ENCODE measurements around the gene SPEN.
A peak's percentile ranks its signal among the peaks of the same experiment; 100 is the strongest.
"Not testable (repeated sequence)": the region's sequence is repeated elsewhere in the genome, so short reads cannot be mapped to it uniquely, and the experiment has no call there.

The SPEN gene

GRCh38 chr1:15902882-15903281, 55.4 kb downstream of the SPEN start:
- Histone ChIP-seq H3K27ac (ENCODE audit: low read length) (no peak overlapping the region), H3K4me1 (ENCODE audit: control insufficient read depth, insufficient read depth, low read length) (peaks cover 12% of the 10 kb centered on the region), H3K9ac (ENCODE audit: low read length in 2 of 2) (no peak overlapping the region)

GRCh38 chr1:15908597-15908996, 61.1 kb downstream of the SPEN start:
- H3K9ac ChIP-seq (ENCODE audit: low read length in 2 of 2): no peak overlapping the region
- H3K4me3 ChIP-seq (ENCODE audit: low read length in 2 of 2): no peak overlapping the region
- no peaks in the 10 kb centered on the region for H3K4me1 ChIP-seq (ENCODE audit: control insufficient read depth, insufficient read depth, low read length)
- H3K27me3 ChIP-seq (ENCODE audit: control insufficient read depth in 1 of 2, insufficient read depth in 2 of 2, low read length in 2 of 2): no peaks in the 10 kb centered on the region
- H3K27ac ChIP-seq (ENCODE audit: low read length): no peak overlapping the region
- no peaks in the 10 kb centered on the region for H3K9me3 ChIP-seq (ENCODE audit: control insufficient read depth in 2 of 2, low read length in 2 of 2)
- peaks cover 7 to 8% of the 10 kb centered on the region in 2 donors for H3K36me3 ChIP-seq (ENCODE audit: control insufficient read depth in 2 of 2, insufficient read depth in 2 of 2, low read length in 2 of 2)

More at GRCh38 chr1:15902882-15903281, 55.4 kb downstream of the SPEN start:
- Histone ChIP-seq H3K36me3 (ENCODE audit: control insufficient read depth in 2 of 2, insufficient read depth in 2 of 2, low read length in 2 of 2) (no peaks in the 10 kb centered on the region), H3K9me3 (ENCODE audit: control insufficient read depth in 2 of 2, low read length in 2 of 2) (no peaks in the 10 kb centered on the region), H3K4me3 (ENCODE audit: low read length in 2 of 2) (no peak overlapping the region), H3K27me3 (ENCODE audit: control insufficient read depth in 1 of 2, insufficient read depth in 2 of 2, low read length in 2 of 2) (no peaks in the 10 kb centered on the region)

GRCh38 chr1:15911141-15911540, 63.6 kb downstream of the SPEN start:
- Histone ChIP-seq H3K36me3 (ENCODE audit: control insufficient read depth in 2 of 2, insufficient read depth in 2 of 2, low read length in 2 of 2) (peaks cover 8% of the 10 kb centered on the region in 2 donors), H3K27ac (ENCODE audit: low read length) (no peak overlapping the region), H3K9ac (ENCODE audit: low read length in 2 of 2) (no peak overlapping the region), H3K9me3 (ENCODE audit: control insufficient read depth in 2 of 2, low read length in 2 of 2) (no peaks in the 10 kb centered on the region), H3K4me1 (ENCODE audit: control insufficient read depth, insufficient read depth, low read length) (no peaks in the 10 kb centered on the region), H3K27me3 (ENCODE audit: control insufficient read depth in 1 of 2, insufficient read depth in 2 of 2, low read length in 2 of 2) (no peaks in the 10 kb centered on the region), H3K4me3 (ENCODE audit: low read length in 2 of 2) (no peak overlapping the region)

GRCh38 chr1:15911927-15912326, 64.4 kb downstream of the SPEN start:
- no peaks in the 10 kb centered on the region for H3K9me3 ChIP-seq (ENCODE audit: control insufficient read depth in 2 of 2, low read length in 2 of 2)
- peaks cover 8% of the 10 kb centered on the region in 2 donors for H3K36me3 ChIP-seq (ENCODE audit: control insufficient read depth in 2 of 2, insufficient read depth in 2 of 2, low read length in 2 of 2)
- no peak overlapping the region for H3K9ac ChIP-seq (ENCODE audit: low read length in 2 of 2)
- H3K27me3 ChIP-seq (ENCODE audit: control insufficient read depth in 1 of 2, insufficient read depth in 2 of 2, low read length in 2 of 2): no peaks in the 10 kb centered on the region
- no peak overlapping the region for H3K4me3 ChIP-seq (ENCODE audit: low read length in 2 of 2)
- H3K27ac ChIP-seq (ENCODE audit: low read length): no peak overlapping the region
- H3K4me1 ChIP-seq (ENCODE audit: control insufficient read depth, insufficient read depth, low read length): peaks cover 2% of the 10 kb centered on the region

GRCh38 chr1:15913607-15914006, 66.1 kb downstream of the SPEN start:
- H3K9ac ChIP-seq (ENCODE audit: low read length in 2 of 2); H3K4me3 ChIP-seq (ENCODE audit: low read length in 2 of 2); H3K9me3 ChIP-seq (ENCODE audit: control insufficient read depth in 2 of 2, low read length in 2 of 2); H3K27me3 ChIP-seq (ENCODE audit: control insufficient read depth in 1 of 2, insufficient read depth in 2 of 2, low read length in 2 of 2); H3K27ac ChIP-seq (ENCODE audit: low read length); H3K4me1 ChIP-seq (ENCODE audit: control insufficient read depth, insufficient read depth, low read length): not testable (repeated sequence)
- peaks cover 11% of the 10 kb centered on the region in 2 donors for H3K36me3 ChIP-seq (ENCODE audit: control insufficient read depth in 2 of 2, insufficient read depth in 2 of 2, low read length in 2 of 2)

- Histone ChIP-seq H3K27ac (ENCODE audit: low read length) (no peak overlapping the region), H3K36me3 (ENCODE audit: control insufficient read depth in 2 of 2, insufficient read depth in 2 of 2, low read length in 2 of 2) (peaks cover 12 to 13% of the 10 kb centered on the region in 2 donors), H3K9me3 (ENCODE audit: control insufficient read depth in 2 of 2, low read length in 2 of 2) (no peaks in the 10 kb centered on the region), H3K4me3 (ENCODE audit: low read length in 2 of 2) (peak overlapping the region; percentile 1 to 56), H3K4me1 (ENCODE audit: control insufficient read depth, insufficient read depth, low read length) (peaks cover 2% of the 10 kb centered on the region), H3K27me3 (ENCODE audit: control insufficient read depth in 1 of 2, insufficient read depth in 2 of 2, low read length in 2 of 2) (no peaks in the 10 kb centered on the region), H3K9ac (ENCODE audit: low read length in 2 of 2) (no peak overlapping the region)
Measured at GRCh38 chr1:15915991-15916390, 68.5 kb downstream of the SPEN start.

- Histone ChIP-seq H3K36me3 (ENCODE audit: control insufficient read depth in 2 of 2, insufficient read depth in 2 of 2, low read length in 2 of 2) (peaks cover 13% of the 10 kb centered on the region in 2 donors), H3K4me1 (ENCODE audit: control insufficient read depth, insufficient read depth, low read length) (peaks cover 2% of the 10 kb centered on the region), H3K4me3 (ENCODE audit: low read length in 2 of 2) (peak overlapping the region; percentile 1 to 56)
Measured at GRCh38 chr1:15916417-15916816, 68.9 kb downstream of the SPEN start.

GRCh38 chr1:15916916-15917315, 69.4 kb downstream of the SPEN start:
- Histone ChIP-seq H3K36me3 (ENCODE audit: control insufficient read depth in 2 of 2, insufficient read depth in 2 of 2, low read length in 2 of 2) (peaks cover 13 to 14% of the 10 kb centered on the region in 2 donors), H3K4me3 (ENCODE audit: low read length in 2 of 2) (no peak overlapping the region), H3K27ac (ENCODE audit: low read length) (no peak overlapping the region), H3K9ac (ENCODE audit: low read length in 2 of 2) (no peak overlapping the region), H3K4me1 (ENCODE audit: control insufficient read depth, insufficient read depth, low read length) (peaks cover 2% of the 10 kb centered on the region), H3K9me3 (ENCODE audit: control insufficient read depth in 2 of 2, low read length in 2 of 2) (no peaks in the 10 kb centered on the region), H3K27me3 (ENCODE audit: control insufficient read depth in 1 of 2, insufficient read depth in 2 of 2, low read length in 2 of 2) (no peaks in the 10 kb centered on the region)

More at GRCh38 chr1:15916417-15916816, 68.9 kb downstream of the SPEN start:
- Histone ChIP-seq H3K9me3 (ENCODE audit: control insufficient read depth in 2 of 2, low read length in 2 of 2) (no peaks in the 10 kb centered on the region), H3K27ac (ENCODE audit: low read length) (no peak overlapping the region), H3K27me3 (ENCODE audit: control insufficient read depth in 1 of 2, insufficient read depth in 2 of 2, low read length in 2 of 2) (no peaks in the 10 kb centered on the region), H3K9ac (ENCODE audit: low read length in 2 of 2) (no peak overlapping the region)

GRCh38 chr1:15918962-15919715, 71.6 kb downstream of the SPEN start:
- H3K27me3 ChIP-seq (ENCODE audit: control insufficient read depth in 1 of 2, insufficient read depth in 2 of 2, low read length in 2 of 2): no peaks in the 10 kb centered on the region
- H3K9ac ChIP-seq (ENCODE audit: low read length in 2 of 2): no peak overlapping the region
- H3K9me3 ChIP-seq (ENCODE audit: control insufficient read depth in 2 of 2, low read length in 2 of 2): no peaks in the 10 kb centered on the region
- H3K4me3 ChIP-seq (ENCODE audit: low read length in 2 of 2): no peak overlapping the region
- peaks cover 18% of the 10 kb centered on the region in 2 donors for H3K36me3 ChIP-seq (ENCODE audit: control insufficient read depth in 2 of 2, insufficient read depth in 2 of 2, low read length in 2 of 2)
- H3K27ac ChIP-seq (ENCODE audit: low read length): no peak overlapping the region
- peaks cover 2% of the 10 kb centered on the region for H3K4me1 ChIP-seq (ENCODE audit: control insufficient read depth, insufficient read depth, low read length)

GRCh38 chr1:15923241-15923640, 75.7 kb downstream of the SPEN start:
- no peaks in the 10 kb centered on the region for H3K9me3 ChIP-seq (ENCODE audit: control insufficient read depth in 2 of 2, low read length in 2 of 2)
- H3K9ac ChIP-seq (ENCODE audit: low read length in 2 of 2): no peak overlapping the region
- no peaks in the 10 kb centered on the region for H3K27me3 ChIP-seq (ENCODE audit: control insufficient read depth in 1 of 2, insufficient read depth in 2 of 2, low read length in 2 of 2)
- H3K4me3 ChIP-seq (ENCODE audit: low read length in 2 of 2): no peak overlapping the region
- peaks cover 2% of the 10 kb centered on the region for H3K4me1 ChIP-seq (ENCODE audit: control insufficient read depth, insufficient read depth, low read length)
- H3K27ac ChIP-seq (ENCODE audit: low read length): no peak overlapping the region
- H3K36me3 ChIP-seq (ENCODE audit: control insufficient read depth in 2 of 2, insufficient read depth in 2 of 2, low read length in 2 of 2): peaks cover 19 to 32% of the 10 kb centered on the region in 2 donors

GRCh38 chr1:15926448-15926847, 78.9 kb downstream of the SPEN start:
- not testable (repeated sequence) for H3K9ac ChIP-seq (ENCODE audit: low read length in 2 of 2); H3K9me3 ChIP-seq (ENCODE audit: control insufficient read depth in 2 of 2, low read length in 2 of 2); H3K4me1 ChIP-seq (ENCODE audit: control insufficient read depth, insufficient read depth, low read length); H3K27me3 ChIP-seq (ENCODE audit: control insufficient read depth in 1 of 2, insufficient read depth in 2 of 2, low read length in 2 of 2); H3K27ac ChIP-seq (ENCODE audit: low read length); H3K4me3 ChIP-seq (ENCODE audit: low read length in 2 of 2)
- H3K36me3 ChIP-seq (ENCODE audit: control insufficient read depth in 2 of 2, insufficient read depth in 2 of 2, low read length in 2 of 2): peaks cover 41 to 51% of the 10 kb centered on the region in 2 donors
